ENCODE measurements around the gene GDPD3. TPM values are rescaled to one million over a fixed set of nuclear protein-coding genes. Genes with fewer than 3 reads are reported as not detected.

The GDPD3 gene
- total and polyA plus RNA-seq, 2 of the 13 experiments (the other 11 are each of a cell fraction or from before 2014, with no cell fraction given) = 18.7 to 20.6 TPM

DNA sequence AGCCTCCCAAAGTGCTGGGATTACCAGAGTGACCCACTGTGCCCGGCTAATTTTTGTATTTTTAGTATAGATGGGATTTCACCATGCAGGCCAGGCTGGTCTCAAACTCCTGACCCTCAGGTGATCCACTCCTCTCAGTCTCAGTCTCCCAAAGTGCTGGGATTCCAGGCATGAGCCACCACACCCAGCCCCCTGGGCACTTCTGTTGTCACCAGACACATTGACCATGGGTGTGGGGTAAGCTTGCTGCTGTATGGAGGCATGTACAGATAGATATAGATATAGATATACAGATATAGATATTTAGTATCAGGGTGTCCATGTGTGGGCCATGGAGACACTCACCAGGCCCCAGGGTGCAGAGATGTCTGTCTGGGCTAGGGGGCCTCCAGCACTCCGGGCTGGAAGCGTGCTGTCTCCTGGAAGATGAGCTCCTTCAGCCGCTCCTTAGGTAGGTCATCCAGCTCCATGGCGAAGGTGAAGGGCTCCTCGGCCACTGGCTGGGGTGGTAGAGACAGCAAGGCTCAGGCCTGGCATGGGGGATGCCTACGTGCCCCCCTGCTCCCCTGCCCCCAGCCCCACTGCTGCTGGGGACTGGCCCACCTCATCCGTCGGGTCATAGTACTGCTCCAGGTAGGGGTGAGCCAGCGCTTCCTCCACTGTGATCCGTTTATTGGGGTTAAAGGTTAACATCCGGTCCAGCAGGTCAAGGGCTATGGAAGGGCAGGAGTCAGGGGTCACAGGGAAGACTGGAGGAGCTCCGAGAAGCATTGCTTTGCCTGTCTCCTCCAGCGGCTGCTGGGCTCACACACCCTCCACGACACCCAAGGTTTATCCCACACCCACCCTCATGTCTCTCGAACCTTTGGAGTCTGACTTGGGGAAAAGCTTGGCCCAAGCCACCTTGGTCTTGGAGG lies 3.2 kb upstream of the GDPD3 start:
- Histone ChIP-seq H3K4me1 (ENCODE audit: insufficient read depth, low read length) (peaks cover 36% of the 10 kb centered on the region), H2AFZ (ENCODE audit: low read length) (no peak overlapping the region), H3K27ac (ENCODE audit: extremely low read length, insufficient read depth, low read length) (no peak overlapping the region), H3K79me2 (ENCODE audit: insufficient read depth, low read length) (no peaks in the 10 kb centered on the region), H3K4me3 (replicated peaks in 1 of 3; ENCODE audit: insufficient read depth in 1 of 3, low read depth in 2 of 3, low read length in 3 of 3) (no peak overlapping the region), H4K20me1 (ENCODE audit: insufficient read depth, low read length) (no peaks in the 10 kb centered on the region), H3K36me3 (replicated peaks in 1 of 2; ENCODE audit: control insufficient read depth in 1 of 2, insufficient read depth in 2 of 2, low read length in 2 of 2) (peaks cover 9 to 20% of the 10 kb centered on the region in 2 experiments), H3K4me2 (ENCODE audit: low read depth, low read length) (no peak overlapping the region), H3K27me3 (ENCODE audit: control insufficient read depth in 1 of 2, insufficient read depth in 2 of 2, low read length in 2 of 2) (no peaks in the 10 kb centered on the region), H3K9me3 (ENCODE audit: low read length) (no peaks in the 10 kb centered on the region), H3K9ac (ENCODE audit: insufficient read depth, low read depth, low read length) (no peak overlapping the region)
- in situ Hi-C loops (cut with HindIII; ENCODE audit: extremely low pct_ligation_motif_present, low pct_unique_long_range_greater_than_20kb) (no loop called here), intact Hi-C loops (cut with micrococcal nuclease; ENCODE audit: unreplicated experiment) (no loop called here)
- WGBS (ENCODE audit: low lambda C conversion rate) = 89% methylated on average over 15 of the region's 16 CpGs
- no peak for ATAC-seq
- BruUV-seq (replicated peaks) = no TSS peak
- CTCF ChIA-PET (ENCODE audit: low intra/inter-chr PET ratio, low total read pairs) = no interaction called here
- no peak for DNase-seq (ENCODE audit: low spot score)
- no peak for FAIRE-seq
- no peak for TF ChIP-seq HOXA7 (CRISPR knock-in tag; IDR thresholded peaks at IDR 0.05)
- 0 out of 2 replicates have a peak, but pooled peaks have one; percentile 26 for TF ChIP-seq NR2C2 (CRISPR knock-in tag; IDR thresholded peaks at IDR 0.05; ENCODE audit: borderline replicate concordance)
- POLR2A ChIA-PET = no interaction called here

DNA sequence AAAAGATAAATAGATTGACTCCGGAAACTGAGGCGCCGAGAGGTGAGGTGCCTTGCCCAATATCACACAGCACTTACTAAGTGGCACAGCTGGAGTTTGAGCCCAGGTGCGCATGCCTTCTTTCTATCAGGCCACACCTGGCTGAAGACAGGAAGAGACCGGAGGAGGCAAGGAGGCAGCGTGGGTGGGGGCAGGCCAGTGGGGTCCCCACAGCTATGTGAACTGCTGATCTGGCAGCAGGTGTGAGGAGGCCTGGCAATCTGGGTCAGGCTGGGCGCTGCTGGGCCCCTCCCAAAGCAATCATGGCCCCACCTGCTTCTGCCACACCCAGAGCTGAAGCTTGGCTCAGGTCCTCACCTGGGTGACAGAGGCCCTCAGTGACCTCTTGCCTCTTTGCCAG lies 1.9 kb upstream of the GDPD3 start:
- intact Hi-C loops (cut with micrococcal nuclease; ENCODE audit: unreplicated experiment) = no loop called here
- DNase-seq (ENCODE audit: low spot score) (no peak), ATAC-seq (no peak), FAIRE-seq (no peak)
- H2AFZ ChIP-seq (ENCODE audit: low read length) = no peak overlapping the region
- H4K20me1 ChIP-seq (ENCODE audit: insufficient read depth, low read length) = no peaks in the 10 kb centered on the region
- no peaks in the 10 kb centered on the region for H3K9me3 ChIP-seq (ENCODE audit: low read length)
- H3K36me3 ChIP-seq (replicated peaks in 1 of 2; ENCODE audit: control insufficient read depth in 1 of 2, insufficient read depth in 2 of 2, low read length in 2 of 2) = peaks cover 9 to 20% of the 10 kb centered on the region in 2 experiments; a peak in 4 of 5 replicates
- H3K79me2 ChIP-seq (ENCODE audit: insufficient read depth, low read length) = no peaks in the 10 kb centered on the region
- POLR2A ChIA-PET = interaction anchor here (1.1 kb wide), 1 partner anchor 24 kb away, joined by 3 read pairs; the partner anchor contains the start of gene TBX6
- no peak overlapping the region for H3K9ac ChIP-seq (ENCODE audit: insufficient read depth, low read depth, low read length)
- CTCF ChIA-PET (ENCODE audit: low intra/inter-chr PET ratio, low total read pairs) = no interaction called here
- H3K4me3 ChIP-seq (replicated peaks in 1 of 3; ENCODE audit: insufficient read depth in 1 of 3, low read depth in 2 of 3, low read length in 3 of 3) = no peak overlapping the region
- no peaks in the 10 kb centered on the region for H3K27me3 ChIP-seq (ENCODE audit: control insufficient read depth in 1 of 2, insufficient read depth in 2 of 2, low read length in 2 of 2)
- WGBS (ENCODE audit: low lambda C conversion rate) = 97% methylated on average over 7 of the region's 7 CpGs
- no peak overlapping the region for H3K4me2 ChIP-seq (ENCODE audit: low read depth, low read length)
- no peak overlapping the region for H3K27ac ChIP-seq (ENCODE audit: extremely low read length, insufficient read depth, low read length)
- H3K4me1 ChIP-seq (ENCODE audit: insufficient read depth, low read length) = peaks cover 32% of the 10 kb centered on the region
- BruUV-seq (replicated peaks) = no TSS peak
- TF ChIP-seq ZFP41 (CRISPR knock-in tag; IDR thresholded peaks at IDR 0.05; ENCODE audit: borderline replicate concordance) (no peak), ZNF768 (CRISPR knock-in tag; IDR thresholded peaks at IDR 0.05) (0 out of 2 replicates have a peak, but pooled peaks have one; percentile 12)
- in situ Hi-C loops (cut with HindIII; ENCODE audit: extremely low pct_ligation_motif_present, low pct_unique_long_range_greater_than_20kb) = no loop called here

Measured in HepG2 (cell line).